ENCODE results near the gene STRIP1. TPM values are rescaled to one million over a fixed set of nuclear protein-coding genes. Genes with fewer than 3 reads are reported as not detected.

Gene STRIP1
- total RNA-seq, 1 donor from 2014 or later = 20.0 TPM

- Histone ChIP-seq H3K4me1 (no peaks in the 10 kb centered on the region), H3K4me3 (no peak overlapping the region), H3K36me3 (no peaks in the 10 kb centered on the region), H3K27ac (no peak overlapping the region), H3K27me3 (no peaks in the 10 kb centered on the region), H3K9me3 (no peaks in the 10 kb centered on the region)
- intact Hi-C loops (cut with DNase I) = no loop called here
- no peak for TF ChIP-seq CTCF (IDR thresholded peaks at IDR 0.05)
- no peak for DNase-seq (ENCODE audit: low spot score in 2 of 2)
Observed at GRCh38 chr1:110100335-110100734, 65.9 kb downstream of the STRIP1 start.

GRCh38 chr1:110102081-110102480, 67.7 kb downstream of the STRIP1 start:
- Histone ChIP-seq H3K27ac (no peak overlapping the region), H3K9me3 (no peaks in the 10 kb centered on the region), H3K36me3 (no peaks in the 10 kb centered on the region), H3K4me3 (no peak overlapping the region), H3K4me1 (no peaks in the 10 kb centered on the region), H3K27me3 (no peaks in the 10 kb centered on the region)
- intact Hi-C loops (cut with DNase I) = no loop called here
- no peak for DNase-seq (ENCODE audit: low spot score in 2 of 2)
- no peak for TF ChIP-seq CTCF (IDR thresholded peaks at IDR 0.05)

Other genes with a start within 250 kb of the STRIP1 start
- 140 TPM for gene CSF1, start 123.8 kb upstream of the STRIP1 start, total RNA-seq
- gene AHCYL1, start 49.9 kb upstream of the STRIP1 start, total RNA-seq = 49.1 TPM
- gene ALX3, start 36.0 kb downstream of the STRIP1 start, total RNA-seq = not detected
- gene UBL4B, start 77.8 kb downstream of the STRIP1 start, total RNA-seq = not detected
- gene SLC6A17, start 115.9 kb downstream of the STRIP1 start, total RNA-seq = 0.11 TPM
- 8.4 TPM for gene KCNC4, start 175.7 kb downstream of the STRIP1 start, total RNA-seq

Measured in ascending aorta (tissue), 2 donors.